HepG2 (cell line): ENCODE measurements around the gene FDXR. TPM values are rescaled to one million over a fixed set of nuclear protein-coding genes. Genes with fewer than 3 reads are reported as not detected.
A peak's percentile ranks its signal among the peaks of the same experiment; 100 is the strongest.

Experiments
- ATRX ChIP-seq: sonication (generic); formaldehyde crosslinking; IDR thresholded peaks from 2 replicates; pipeline ENCODE4 v1.4.0; 2020; ENCODE audit warnings: missing genetic modification reagents, borderline replicate concordance
- EZH2 ChIP-seq: conservative IDR thresholded peaks from 2 replicates; pipeline ENCODE4 v1.6.1; 2012; ENCODE audit warnings: mild to moderate bottlenecking, low read depth, low read length, moderate library complexity
- NR2F6 ChIP-seq, 2 experiments: IDR thresholded peaks; 2 replicates each; pipeline ENCODE4 v1.6.1; 2016; ENCODE audit warnings: antibody characterized with exemption in 1 of 2, mild to moderate bottlenecking in 1 of 2
- SMYD3 ChIP-seq: sonication (generic); formaldehyde crosslinking; IDR thresholded peaks from 2 replicates; pipeline ENCODE4 v1.8.1; 2023; ENCODE audit warnings: mild to moderate bottlenecking, missing genetic modification reagents
- SPEN ChIP-seq: sonication (generic); formaldehyde crosslinking; IDR thresholded peaks from 2 replicates; pipeline ENCODE4 v1.5.1; 2020; ENCODE audit warnings: low read depth, mild to moderate bottlenecking, missing genetic modification reagents
- TFDP1 ChIP-seq: IDR thresholded peaks from 2 replicates; pipeline ENCODE4 v1.6.1; 2016; ENCODE audit warnings: missing compliant biosample characterization, missing genetic modification reagents, borderline replicate concordance
- XBP1 ChIP-seq: sonication (generic); formaldehyde crosslinking; IDR thresholded peaks from 2 replicates; pipeline ENCODE4 v1.5.0; 2020; ENCODE audit warnings: missing genetic modification reagents
- ZBTB20 ChIP-seq: sonication (generic); formaldehyde crosslinking; IDR thresholded peaks from 2 replicates; pipeline ENCODE4 v1.8.1; 2023; ENCODE audit warnings: missing genetic modification reagents, low read depth, mild to moderate bottlenecking, borderline replicate concordance
- ZMYM4 ChIP-seq: sonication (generic); formaldehyde crosslinking; IDR thresholded peaks from 2 replicates; pipeline ENCODE4 v1.8.1; 2023; ENCODE audit warnings: mild to moderate bottlenecking, missing genetic modification reagents
- ZNF30 ChIP-seq: sonication (generic); formaldehyde crosslinking; IDR thresholded peaks from 2 replicates; pipeline ENCODE4 v1.5.0; 2020; ENCODE audit warnings: mild to moderate bottlenecking, missing genetic modification reagents
- ZNF333 ChIP-seq: sonication (generic); formaldehyde crosslinking; IDR thresholded peaks from 2 replicates; pipeline ENCODE4 v1.4.0; 2020; ENCODE audit warnings: mild to moderate bottlenecking, missing genetic modification reagents, borderline replicate concordance
- ZNF550 ChIP-seq: sonication (generic); formaldehyde crosslinking; IDR thresholded peaks from 2 replicates; pipeline ENCODE4 v1.4.0; 2020; ENCODE audit warnings: mild to moderate bottlenecking, missing genetic modification reagents, borderline replicate concordance
- ZNF572 ChIP-seq: sonication (generic); formaldehyde crosslinking; IDR thresholded peaks from 2 replicates; pipeline ENCODE4 v1.5.1; 2020; ENCODE audit warnings: mild to moderate bottlenecking, missing genetic modification reagents
- polyA plus RNA-seq, 8 experiments: library from polyadenylated mRNA; depleted of rRNA in 3 of 8; stranded (reverse) in 7 of 8; unstranded in 1 of 8; fragments of >200 nt; fragmentation: Illumina TruSeq in 4 of 8; extraction: Trizol in 4 of 8; gene quantifications; 2 replicates each; pipeline versions ENCODE4 v1.2.1 to v1.2.3, GENCODE V29; 2011 to 2016; ENCODE audit warnings: low read depth in 4 of 8, missing spikeins in 1 of 8, mixed read lengths in 1 of 8; ENCODE audit not compliant: insufficient read depth in 1 of 8
- total RNA-seq, 5 experiments: library from RNA; depleted of rRNA; stranded (reverse); fragments of >200 nt; fragmentation: Illumina TruSeq; extraction: Trizol; gene quantifications; 2 replicates each; pipeline ENCODE4 v1.2.3, GENCODE V29; 2016; ENCODE audit warnings: low read depth in 1 of 5
- TF ChIP-seq, protein P1 (sequence below): sonication (generic); formaldehyde crosslinking; IDR thresholded peaks from 2 replicates; pipeline ENCODE4 v1.4.0; 2020; ENCODE audit warnings: missing genetic modification reagents
- TF ChIP-seq, protein P2 (sequence below): sonication (generic); formaldehyde crosslinking; IDR thresholded peaks from 2 replicates; pipeline ENCODE4 v1.5.1; 2020; ENCODE audit warnings: mild to moderate bottlenecking, missing genetic modification reagents, borderline replicate concordance
- TF ChIP-seq, protein P3 (sequence below): sonication (generic); formaldehyde crosslinking; IDR thresholded peaks from 2 replicates; pipeline ENCODE4 v1.8.1; 2022; ENCODE audit warnings: mild to moderate bottlenecking, missing genetic modification reagents
- TF ChIP-seq, protein P4 (sequence below): sonication (generic); formaldehyde crosslinking; IDR thresholded peaks from 2 replicates; pipeline ENCODE4 v1.8.0; 2022; ENCODE audit warnings: missing genetic modification reagents, mild to moderate bottlenecking, inconsistent platforms, borderline replicate concordance
- TF ChIP-seq, protein P5 (sequence below): sonication (generic); formaldehyde crosslinking; IDR thresholded peaks from 2 replicates; pipeline ENCODE4 v1.5.1; 2020; ENCODE audit warnings: missing genetic modification reagents, mild to moderate bottlenecking, borderline replicate concordance

Gene FDXR
- total and polyA plus RNA-seq, 2 of the 13 experiments (the other 11 are each of a cell fraction or from before 2014, with no cell fraction given): 23.4 to 116 TPM

GRCh38 chr17:74893936-74894671, 21.3 kb upstream of the FDXR start (continued):
- TF ChIP-seq SPEN (CRISPR knock-in tag) (peak; percentile 4; the same call in 1 of the 2 replicates), ZNF572 (no peak), ZBTB20 (no peak), XBP1 (no peak), ZMYM4 (no peak), TFDP1 (CRISPR knock-in tag) (no peak), EZH2 (0 out of 2 replicates have a peak, but pooled peaks have one; percentile 79), ATRX (CRISPR knock-in tag) (no peak), ZNF30 (CRISPR knock-in tag) (no peak), ZNF550 (CRISPR knock-in tag) (no peak), SMYD3 (no peak), NR2F6 (IDR thresholded peaks at IDR 0.05) (peak; percentile 5; the same call in 1 of the 2 replicates), NR2F6 (CRISPR knock-in tag; IDR thresholded peaks at IDR 0.05) (no peak), ZNF333 (CRISPR knock-in tag) (no peak)
- TF ChIP-seq, protein P1, sequence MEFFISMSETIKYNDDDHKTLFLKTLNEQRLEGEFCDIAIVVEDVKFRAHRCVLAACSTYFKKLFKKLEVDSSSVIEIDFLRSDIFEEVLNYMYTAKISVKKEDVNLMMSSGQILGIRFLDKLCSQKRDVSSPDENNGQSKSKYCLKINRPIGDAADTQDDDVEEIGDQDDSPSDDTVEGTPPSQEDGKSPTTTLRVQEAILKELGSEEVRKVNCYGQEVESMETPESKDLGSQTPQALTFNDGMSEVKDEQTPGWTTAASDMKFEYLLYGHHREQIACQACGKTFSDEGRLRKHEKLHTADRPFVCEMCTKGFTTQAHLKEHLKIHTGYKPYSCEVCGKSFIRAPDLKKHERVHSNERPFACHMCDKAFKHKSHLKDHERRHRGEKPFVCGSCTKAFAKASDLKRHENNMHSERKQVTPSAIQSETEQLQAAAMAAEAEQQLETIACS (CRISPR knock-in tag): no peak
- TF ChIP-seq, protein P2, sequence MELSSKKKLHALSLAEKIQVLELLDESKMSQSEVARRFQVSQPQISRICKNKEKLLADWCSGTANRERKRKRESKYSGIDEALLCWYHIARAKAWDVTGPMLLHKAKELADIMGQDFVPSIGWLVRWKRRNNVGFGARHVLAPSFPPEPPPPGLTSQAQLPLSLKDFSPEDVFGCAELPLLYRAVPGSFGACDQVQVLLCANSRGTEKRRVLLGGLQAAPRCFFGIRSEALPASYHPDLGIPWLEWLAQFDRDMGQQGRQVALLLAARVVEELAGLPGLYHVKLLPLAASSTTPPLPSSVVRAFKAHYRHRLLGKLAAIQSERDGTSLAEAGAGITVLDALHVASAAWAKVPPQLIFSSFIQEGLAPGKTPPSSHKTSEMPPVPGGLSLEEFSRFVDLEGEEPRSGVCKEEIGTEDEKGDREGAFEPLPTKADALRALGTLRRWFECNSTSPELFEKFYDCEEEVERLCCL (CRISPR knock-in tag): no peak
- TF ChIP-seq, protein P3, sequence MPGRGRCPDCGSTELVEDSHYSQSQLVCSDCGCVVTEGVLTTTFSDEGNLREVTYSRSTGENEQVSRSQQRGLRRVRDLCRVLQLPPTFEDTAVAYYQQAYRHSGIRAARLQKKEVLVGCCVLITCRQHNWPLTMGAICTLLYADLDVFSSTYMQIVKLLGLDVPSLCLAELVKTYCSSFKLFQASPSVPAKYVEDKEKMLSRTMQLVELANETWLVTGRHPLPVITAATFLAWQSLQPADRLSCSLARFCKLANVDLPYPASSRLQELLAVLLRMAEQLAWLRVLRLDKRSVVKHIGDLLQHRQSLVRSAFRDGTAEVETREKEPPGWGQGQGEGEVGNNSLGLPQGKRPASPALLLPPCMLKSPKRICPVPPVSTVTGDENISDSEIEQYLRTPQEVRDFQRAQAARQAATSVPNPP (CRISPR knock-in tag): no peak
- TF ChIP-seq, protein P4, sequence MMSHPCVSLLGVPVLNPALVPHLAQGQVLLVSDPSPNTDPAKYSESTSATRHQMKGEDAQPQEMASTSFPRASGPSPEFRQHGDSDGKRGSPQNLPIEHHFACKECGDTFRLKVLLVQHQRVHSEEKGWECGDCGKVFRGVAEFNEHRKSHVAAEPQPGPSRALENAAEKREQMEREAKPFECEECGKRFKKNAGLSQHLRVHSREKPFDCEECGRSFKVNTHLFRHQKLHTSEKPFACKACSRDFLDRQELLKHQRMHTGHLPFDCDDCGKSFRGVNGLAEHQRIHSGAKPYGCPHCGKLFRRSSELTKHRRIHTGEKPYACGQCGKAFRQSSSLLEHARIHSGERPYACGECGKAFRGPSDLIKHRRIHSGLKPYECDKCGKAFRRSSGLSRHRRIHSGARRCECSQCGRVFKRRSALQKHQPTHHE (CRISPR knock-in tag): no peak
- TF ChIP-seq, protein P5, sequence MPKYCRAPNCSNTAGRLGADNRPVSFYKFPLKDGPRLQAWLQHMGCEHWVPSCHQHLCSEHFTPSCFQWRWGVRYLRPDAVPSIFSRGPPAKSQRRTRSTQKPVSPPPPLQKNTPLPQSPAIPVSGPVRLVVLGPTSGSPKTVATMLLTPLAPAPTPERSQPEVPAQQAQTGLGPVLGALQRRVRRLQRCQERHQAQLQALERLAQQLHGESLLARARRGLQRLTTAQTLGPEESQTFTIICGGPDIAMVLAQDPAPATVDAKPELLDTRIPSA (CRISPR knock-in tag): no peak
